ENCODE results near the gene HBG1.

HBG1 gene

DNA sequence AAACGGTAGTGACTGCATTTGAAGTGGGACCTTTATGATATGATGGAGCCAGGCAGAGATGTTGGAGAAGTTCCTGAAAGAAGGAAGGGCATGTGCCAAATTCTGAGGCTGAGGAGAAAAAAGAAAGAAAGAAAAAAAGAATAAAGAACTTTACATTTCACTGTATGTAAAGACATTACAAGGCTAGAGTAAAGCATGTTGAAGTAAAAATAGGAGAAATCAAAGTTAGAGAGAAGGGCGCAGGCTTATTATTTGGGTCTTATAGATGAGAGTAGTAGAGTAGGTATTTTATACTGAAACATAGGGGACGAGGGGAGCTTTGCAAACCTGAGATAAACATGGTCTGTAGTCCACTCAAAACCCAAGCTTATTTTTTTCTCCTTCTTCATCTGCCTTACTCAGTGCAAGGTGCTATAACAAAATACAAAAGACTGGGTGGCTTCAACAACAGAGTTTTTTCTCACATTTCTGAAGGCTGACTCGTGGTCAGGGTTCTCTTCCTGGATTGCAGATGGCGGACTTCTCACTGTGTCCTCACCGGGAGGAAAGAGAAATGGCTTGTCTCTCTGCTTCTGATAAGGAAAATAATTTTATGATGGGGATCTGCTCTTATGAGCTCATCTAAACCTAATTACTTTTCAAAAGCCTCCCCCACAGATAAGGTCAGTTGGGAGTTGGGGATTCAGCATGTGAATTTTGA, 2.7 kb downstream of the HBG1 start:
- DNase-seq (ENCODE audit: low read depth) = no peak

DNA sequence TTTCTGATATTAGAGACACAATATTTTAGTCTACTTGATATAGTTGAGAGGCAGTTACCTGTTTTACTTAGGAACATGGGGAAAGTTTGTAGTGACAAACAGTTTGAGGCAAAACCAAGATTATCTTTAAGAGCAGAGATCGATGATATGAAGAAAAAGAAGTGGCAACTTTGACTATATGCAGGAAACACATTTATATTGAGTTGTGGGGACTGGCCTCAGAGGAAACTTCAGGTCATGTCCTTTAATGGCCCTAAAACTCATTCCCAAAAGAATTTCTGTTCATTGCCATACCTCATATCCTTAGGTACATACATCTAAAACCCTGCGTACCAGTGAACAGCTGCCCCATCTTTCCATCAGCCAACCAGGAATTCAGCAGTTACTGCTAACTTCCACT, 4.5 kb downstream of the HBG1 start:
- DNase-seq (ENCODE audit: low read depth) = no peak

DNA sequence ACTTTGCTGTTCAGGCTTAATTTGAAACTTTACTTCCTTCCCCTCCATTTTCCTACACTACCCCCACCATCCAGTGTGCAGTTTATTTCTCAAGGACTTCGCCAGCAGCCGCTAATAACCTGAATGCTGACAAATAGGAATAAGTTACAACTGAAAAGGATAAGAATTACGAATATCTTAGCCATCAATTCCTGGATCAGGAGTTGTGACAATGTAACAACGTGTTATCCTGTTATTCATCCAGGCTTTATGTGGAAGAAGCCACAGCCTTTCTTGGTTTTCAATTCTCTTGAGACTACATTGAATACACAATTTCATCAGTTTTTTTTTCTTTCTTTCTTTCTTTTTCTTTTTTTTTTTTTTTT, 5.9 kb downstream of the HBG1 start:
- DNase-seq (ENCODE audit: low read depth) = no peak

DNA sequence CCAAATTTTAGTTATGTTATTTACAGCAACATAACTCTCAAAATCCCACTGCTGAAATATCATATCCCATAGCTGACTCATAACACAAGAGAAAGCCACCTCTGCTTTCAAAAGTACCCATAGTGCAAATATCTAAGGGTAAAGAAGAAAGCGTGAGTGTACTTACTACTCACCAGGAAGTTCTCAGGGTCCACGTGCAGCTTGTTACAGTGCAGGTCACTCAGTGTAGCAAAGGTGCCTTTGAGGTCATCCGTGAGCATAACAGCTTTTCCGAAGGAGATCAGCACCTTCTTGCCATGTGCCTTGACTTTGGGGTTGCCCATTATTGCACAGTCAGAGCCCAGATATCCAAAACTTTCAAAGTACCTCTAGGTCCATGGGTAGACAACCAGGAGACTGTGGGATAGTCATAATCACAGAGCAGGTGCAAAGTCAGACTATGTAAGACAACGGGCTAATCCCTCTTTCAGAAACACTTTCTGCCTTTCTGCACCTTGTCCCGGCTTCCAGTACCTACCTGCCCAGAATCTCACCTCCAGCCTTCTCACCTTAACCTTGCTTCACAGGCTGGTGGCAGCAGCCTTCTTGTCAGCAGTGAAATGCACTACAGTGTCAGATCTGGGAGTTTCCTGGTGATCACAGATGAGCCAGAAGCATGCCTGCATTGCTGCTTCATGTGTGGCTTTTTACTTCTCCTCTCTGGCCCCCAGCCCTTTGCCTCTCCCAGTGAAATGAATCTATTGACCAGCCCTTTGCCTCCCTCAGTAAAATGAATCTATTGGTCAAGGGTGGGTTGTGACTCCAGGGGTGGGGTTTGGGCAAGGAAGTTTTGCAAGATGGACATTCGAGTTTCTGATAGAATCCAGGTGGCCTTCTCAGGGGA, 6.5 kb downstream of the HBG1 start:
- no peak for DNase-seq (ENCODE audit: low read depth)

DNA sequence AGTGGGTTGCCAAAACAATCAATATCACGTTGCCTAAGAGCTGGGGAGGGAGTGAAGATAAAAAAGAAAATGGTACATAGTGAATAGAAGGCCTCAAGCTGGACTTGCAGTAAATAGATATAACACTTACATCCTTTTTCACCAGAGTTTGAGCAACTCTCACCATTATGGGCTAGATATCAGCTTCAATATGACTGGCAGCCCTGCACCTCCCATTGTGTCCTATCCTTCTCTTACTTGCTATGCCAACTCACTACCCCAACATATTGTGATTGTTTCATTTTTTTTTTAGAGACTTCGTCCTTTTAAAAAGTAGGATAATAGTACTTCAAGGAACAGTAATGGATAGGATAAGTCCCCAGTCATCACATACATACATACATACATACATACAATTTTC, 7.4 kb downstream of the HBG1 start:
- no peak for DNase-seq (ENCODE audit: low read depth)

DNA sequence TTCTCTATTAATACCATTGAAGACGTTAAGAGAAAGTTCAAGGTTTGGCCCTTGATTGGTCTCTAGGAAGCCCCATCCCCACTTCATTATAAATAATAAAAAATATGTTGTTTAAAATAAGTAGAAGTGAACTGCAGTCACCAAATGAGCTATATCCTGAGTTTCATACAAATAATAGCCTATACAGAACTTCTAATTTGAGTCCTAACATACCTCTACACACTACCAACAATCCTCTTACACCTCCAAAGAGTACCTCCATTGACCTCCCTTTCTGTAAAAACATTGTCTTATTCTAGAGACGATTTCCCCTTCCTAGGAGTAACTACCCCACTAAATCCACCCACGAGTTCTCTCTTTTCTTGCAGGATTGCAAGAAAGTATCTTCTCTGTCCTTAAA, 8.2 kb downstream of the HBG1 start:
- DNase-seq (ENCODE audit: low read depth) = no peak

DNA sequence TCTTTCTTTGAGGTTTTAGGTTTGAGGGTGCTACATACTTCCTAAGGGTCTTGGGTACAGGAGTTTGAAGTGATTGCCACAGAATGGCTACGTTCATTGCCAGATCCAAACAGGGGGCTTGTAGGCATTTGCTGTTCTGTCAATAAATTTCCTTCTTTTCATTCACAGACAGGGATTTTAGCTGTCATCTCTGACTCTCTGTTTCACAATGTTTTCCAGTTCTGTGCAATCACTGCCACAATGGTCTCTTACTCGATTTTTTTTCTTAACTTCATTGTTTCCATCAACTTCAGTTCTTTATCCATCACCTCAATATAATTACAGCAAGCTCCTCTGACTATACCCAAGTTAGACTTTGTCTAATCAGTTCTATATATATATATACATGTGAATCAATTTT, 9.2 kb downstream of the HBG1 start:
- no peak for DNase-seq (ENCODE audit: low read depth)

DNA sequence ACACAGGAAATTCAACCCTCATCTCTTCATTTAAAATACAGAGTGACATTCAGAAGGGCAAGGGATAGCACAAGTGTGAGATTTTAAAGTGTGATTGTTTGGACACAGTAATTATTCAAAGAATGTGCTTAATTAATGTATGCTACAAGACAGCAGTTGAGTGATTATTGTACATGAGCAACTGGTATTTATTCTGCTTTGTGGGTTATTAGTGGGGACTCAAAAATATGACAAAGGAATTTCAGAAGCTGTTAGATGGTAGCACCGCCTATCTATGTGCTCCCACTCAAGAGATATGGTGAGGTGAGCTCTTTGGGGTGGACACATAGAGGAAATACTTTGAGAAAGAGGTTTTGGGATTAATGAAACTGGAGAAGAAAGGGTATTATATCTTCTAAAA, 9.6 kb downstream of the HBG1 start:
- no peak for DNase-seq (ENCODE audit: low read depth)

DNA sequence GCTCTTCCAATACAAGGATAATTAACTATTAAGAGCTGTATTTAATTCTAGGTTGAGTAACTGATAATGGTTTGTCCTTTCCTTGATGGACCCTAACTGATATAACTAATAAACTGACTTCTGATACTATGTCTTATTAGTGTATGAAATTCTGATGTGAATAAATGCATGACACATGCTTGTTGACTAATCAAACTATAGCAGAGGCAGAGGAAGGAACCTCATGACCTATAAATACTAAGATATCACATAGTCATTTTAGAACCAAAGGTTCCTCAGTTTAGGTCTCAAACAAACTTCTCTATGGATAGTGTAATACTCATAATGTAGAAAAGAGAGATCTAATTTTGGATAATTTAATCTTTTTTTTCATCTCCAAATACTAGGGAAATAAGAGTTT, 10.6 kb downstream of the HBG1 start:
- no peak for DNase-seq (ENCODE audit: low read depth)

DNA sequence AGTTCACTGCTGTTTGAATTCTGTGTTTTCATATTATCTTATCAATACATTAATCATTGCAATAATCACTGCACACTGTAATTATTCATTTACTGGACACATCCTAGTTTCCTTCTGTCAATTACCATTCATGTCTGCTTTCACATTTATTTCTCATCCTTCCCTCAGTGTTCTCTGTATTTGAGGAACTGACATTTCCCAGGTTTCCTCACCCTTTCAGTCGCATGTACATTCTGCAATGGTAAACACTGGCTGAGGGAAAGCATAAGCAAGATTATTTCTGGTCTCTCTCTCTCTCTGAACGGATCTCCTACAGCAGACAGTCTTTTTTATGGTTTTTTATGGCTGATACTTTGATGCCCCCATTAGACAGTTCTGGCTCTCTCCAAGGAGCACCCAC, 11.2 kb downstream of the HBG1 start:
- no peak for DNase-seq (ENCODE audit: low read depth)

DNA sequence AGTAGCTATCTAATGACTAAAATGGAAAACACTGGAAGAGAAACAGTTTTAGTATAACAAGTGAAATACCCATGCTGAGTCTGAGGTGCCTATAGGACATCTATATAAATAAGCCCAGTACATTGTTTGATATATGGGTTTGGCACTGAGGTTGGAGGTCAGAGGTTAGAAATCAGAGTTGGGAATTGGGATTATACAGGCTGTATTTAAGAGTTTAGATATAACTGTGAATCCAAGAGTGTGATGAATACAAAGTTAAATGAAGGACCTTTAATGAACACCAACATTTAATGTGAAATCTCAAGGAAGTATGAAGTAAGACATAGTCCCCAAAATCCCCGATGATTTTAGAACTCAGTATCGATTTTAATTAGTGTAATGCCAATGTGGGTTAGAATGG, 12.2 kb downstream of the HBG1 start:
- DNase-seq (ENCODE audit: low read depth) = no peak

DNA sequence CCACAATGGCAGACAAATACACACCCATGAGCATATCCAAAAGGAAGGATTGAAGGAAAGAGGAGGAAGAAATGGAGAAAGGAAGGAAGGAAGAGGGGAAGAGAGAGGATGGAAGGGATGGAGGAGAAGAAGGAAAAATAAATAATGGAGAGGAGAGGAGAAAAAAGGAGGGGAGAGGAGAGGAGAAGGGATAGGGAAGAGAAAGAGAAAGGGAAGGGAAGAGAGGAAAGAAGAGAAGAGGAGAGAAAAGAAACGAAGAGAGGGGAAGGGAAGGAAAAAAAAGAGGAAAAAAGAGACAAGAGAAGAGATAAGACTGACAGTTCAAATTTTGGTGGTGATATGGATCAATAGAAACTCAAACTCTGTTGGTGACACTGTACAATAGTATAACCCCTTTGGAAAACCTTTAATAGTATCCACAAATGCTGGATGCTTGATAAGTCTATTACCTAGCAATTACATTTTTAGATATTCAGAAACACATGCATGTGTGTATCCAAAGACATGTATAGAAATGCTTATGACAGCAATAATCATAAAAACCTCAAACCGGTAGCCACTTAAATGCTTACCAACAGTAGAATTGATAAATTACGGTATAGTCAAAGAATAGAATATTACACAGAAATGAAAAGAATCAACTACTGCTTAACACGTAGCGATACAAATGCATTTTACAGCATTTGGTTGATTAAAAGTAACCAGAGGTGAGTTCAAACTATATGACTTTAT, 14.1 kb downstream of the HBG1 start:
- DNase-seq (ENCODE audit: low read depth) = no peak

DNA sequence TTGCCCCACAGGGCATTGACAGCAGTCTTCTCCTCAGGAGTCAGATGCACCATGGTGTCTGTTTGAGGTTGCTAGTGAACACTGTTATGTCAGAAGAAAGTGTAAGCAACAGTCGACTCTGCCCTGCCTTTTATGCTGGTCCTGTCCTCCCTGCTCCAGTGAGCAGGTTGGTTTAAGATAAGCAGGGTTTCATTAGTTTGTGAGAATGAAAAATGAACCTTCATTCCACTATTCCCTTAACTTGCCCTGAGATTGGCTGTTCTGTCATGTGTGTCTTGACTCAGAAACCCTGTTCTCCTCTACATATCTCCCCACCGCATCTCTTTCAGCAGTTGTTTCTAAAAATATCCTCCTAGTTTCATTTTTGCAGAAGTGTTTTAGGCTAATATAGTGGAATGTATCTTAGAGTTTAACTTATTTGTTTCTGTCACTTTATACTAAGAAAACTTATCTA, 15.2 kb downstream of the HBG1 start, which contains the start of gene HBD:
TSS of gene HBD (minus strand) at position 103 of the 454 bp plus-strand sequence. CDS start at position 53, 50 bp downstream.
- no peak for DNase-seq (ENCODE audit: low read depth)

DNA sequence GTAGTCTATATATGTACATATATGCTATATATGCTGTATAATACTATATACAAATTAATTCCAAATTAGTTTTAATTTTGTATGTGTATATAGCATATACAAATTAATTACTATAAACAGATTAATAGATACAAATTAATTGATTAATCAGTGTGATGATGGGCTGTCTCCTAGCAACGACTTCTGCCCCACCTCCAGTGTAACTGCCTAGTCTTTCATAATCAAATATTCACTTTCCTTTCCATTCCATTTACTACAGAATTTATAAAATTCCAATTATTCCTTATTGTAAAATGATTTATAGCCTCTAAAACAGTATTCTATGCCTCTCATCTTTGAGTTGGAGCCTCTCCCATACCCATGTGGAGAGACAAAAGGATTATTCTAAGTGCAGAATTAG, 16.4 kb downstream of the HBG1 start:
- DNase-seq (ENCODE audit: low read depth) = no peak

DNA sequence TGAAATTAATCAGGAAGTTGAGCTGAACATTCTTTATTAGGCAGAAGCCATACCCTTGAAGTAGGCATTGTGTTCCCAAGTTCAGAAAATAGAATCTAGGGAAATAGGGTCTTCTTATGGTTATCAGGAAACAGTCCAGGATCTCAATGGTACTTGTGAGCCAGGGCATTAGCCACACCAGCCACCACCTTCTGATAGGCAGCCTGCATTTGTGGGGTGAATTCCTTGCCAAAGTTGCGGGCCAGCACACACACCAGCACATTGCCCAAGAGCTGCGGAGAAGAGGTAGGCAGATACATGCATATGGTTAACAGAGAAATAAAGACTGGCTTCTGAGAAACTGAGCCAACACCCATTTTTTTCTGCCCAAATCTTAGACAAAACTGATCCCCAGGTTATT, 16.8 kb downstream of the HBG1 start:
- DNase-seq (ENCODE audit: low read depth) = no peak

DNA sequence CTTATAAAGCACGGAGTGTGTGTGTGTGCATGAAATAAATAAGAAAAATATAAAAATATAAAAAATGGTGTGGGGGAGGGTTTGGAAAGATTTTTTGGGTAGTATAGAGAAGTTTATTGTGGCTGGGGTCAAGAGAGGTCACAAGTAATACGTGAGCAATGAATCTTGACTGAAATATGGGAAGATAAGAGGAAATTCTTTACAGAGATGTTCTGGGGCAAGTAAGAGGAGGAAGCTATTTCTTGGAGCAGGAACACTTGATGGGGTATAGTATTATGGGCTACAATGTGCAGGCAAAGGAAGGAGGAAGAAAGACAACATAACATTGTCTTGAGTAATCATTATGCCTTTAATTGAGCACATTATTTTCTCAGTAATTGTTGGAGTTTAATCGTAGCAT, 17.5 kb downstream of the HBG1 start:
- DNase-seq (ENCODE audit: low read depth) = no peak

DNA sequence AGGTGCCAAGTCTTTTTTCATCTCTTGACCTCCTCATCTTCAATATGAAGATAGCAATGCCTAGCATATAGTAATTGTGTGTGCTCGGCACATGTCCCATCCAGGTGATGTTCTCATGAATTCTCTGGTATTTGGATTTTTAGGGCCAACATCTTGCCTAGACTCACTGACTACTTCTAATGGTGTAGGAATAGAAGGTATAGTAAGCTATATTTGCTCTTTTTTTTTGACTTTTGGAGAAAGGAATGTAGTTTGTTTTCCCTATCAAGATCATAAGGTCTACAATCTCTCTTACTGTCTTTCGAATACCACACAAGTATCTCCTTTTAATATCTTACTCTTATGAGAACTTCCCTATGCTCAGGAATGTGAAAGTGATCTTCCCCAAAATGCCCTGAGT, 18.5 kb downstream of the HBG1 start:
- DNase-seq (ENCODE audit: low read depth) = no peak

DNA sequence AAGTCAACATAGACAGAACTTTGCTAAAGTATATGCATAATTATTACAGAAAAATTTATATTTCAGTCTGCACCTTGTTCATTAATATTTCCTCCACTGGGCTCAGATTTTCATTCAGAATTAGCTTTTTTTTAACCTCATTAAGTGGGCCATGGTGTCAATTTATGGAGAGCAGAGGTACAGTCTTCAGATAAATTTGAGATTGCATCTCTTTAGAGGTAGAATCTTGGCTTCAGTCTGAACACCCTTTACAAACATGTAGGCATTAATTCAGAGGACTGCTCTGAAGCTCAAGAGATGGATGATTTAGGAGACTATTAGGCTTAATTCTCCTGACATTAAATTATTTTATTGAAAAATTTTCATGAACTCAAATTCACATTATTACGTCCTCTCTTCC, 19.4 kb downstream of the HBG1 start:
- DNase-seq (ENCODE audit: low read depth) = no peak

DNA sequence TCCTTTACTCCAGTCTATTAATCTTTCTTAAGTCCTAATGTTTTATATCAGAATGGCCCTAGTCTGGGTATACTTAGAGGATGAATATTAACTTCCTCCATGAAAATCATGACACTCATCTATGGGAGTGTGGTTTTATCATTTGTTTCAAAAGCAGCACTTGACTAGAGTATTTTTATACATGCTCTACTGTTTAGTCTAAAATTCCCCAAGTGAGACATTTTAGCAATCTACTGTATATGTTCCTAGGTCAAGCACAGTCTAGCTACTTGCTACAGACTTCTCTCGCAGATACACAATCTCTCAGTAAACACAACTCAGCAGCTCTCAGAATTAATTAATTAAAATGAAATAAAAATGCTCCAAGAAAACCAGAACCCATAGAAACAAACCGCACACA, 19.9 kb downstream of the HBG1 start:
- DNase-seq (ENCODE audit: low read depth) = no peak

DNA sequence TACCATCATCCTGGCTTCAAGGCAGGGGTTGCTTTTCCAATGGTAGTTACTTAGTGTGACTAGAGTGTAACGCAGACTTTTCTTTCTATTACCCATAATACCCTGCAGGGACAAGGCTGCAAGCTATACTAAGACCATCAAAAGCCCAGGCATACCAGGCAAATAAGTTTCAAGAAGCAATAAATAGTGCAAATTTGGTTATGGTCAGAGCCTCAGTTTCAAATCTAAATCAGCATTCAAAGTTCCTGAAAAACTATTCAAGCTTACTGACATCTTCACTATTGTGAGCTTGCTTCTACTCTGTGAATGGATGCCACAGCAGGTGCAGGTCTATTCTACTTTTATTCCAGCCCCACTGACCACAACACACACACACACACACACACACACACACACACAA, 20.3 kb downstream of the HBG1 start:
- DNase-seq (ENCODE audit: low read depth) = no peak

DNA sequence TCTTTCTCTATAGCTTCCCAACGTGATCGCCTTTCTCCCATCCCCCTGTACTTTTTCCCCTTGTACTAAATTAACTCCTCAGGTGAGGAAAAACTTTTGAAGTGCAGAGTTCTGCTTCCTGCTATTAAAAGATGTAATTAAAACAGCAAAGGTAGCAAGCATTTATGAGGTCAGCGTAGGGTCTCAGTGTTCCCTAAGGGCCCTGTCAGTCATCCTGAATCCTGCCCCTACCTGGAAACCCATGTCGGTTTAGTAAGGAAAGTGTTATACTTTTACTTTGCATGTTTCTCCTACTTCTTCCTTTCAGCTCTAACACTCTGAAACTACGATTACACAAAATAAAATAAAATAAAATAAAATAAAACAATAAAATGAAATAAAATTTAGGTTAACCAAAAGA, 21.5 kb downstream of the HBG1 start:
- no peak for DNase-seq (ENCODE audit: low read depth)

DNA sequence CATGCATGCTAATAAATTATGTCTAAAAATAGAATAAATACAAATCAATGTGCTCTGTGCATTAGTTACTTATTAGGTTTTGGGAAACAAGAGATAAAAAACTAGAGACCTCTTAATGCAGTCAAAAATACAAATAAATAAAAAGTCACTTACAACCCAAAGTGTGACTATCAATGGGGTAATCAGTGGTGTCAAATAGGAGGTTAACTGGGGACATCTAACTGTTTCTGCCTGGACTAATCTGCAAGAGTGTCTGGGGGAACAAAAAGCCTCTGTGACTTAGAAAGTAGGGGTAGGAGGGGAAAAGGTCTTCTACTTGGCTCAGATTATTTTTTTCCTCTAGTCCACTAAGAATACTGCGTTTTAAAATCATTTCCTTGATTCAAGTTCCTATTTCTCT, 22.0 kb downstream of the HBG1 start:
- no peak for DNase-seq (ENCODE audit: low read depth)

DNA sequence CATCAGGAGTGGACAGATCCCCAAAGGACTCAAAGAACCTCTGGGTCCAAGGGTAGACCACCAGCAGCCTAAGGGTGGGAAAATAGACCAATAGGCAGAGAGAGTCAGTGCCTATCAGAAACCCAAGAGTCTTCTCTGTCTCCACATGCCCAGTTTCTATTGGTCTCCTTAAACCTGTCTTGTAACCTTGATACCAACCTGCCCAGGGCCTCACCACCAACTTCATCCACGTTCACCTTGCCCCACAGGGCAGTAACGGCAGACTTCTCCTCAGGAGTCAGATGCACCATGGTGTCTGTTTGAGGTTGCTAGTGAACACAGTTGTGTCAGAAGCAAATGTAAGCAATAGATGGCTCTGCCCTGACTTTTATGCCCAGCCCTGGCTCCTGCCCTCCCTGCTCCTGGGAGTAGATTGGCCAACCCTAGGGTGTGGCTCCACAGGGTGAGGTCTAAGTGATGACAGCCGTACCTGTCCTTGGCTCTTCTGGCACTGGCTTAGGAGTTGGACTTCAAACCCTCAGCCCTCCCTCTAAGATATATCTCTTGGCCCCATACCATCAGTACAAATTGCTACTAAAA, 22.8 kb downstream of the HBG1 start, which contains the start of gene HBB:
TSS of gene HBB (minus strand) at position 340 of the 579 bp plus-strand sequence. CDS start at position 290, 50 bp downstream.
- no peak for DNase-seq (ENCODE audit: low read depth)

Data from stimulated activated CD8-positive, alpha-beta memory T cell treated with anti-CD3 and anti-CD28 coated beads, Interleukin-15, amount 100 ng/mL, for 1 hour (primary cell).